HG02981 (cell line): ENCODE results near the gene PCDHGC3.
"Not testable (repeated sequence)": the region's sequence is repeated elsewhere in the genome, so short reads cannot be mapped to it uniquely, and the experiment has no call there.

Experiments used
- ATAC-seq: cut with Tn5 transposase; IDR thresholded peaks from one replicate; pipeline ENCODE4 v1.9.1; 2021; ENCODE audit warnings: mild to moderate bottlenecking, moderate library complexity; ENCODE audit not compliant: unreplicated experiment

The PCDHGC3 gene

GRCh38 chr5:141475625-141476131 is at the start of gene PCDHGC3:
TSS of gene PCDHGC3 (plus strand) at chr5:141475966. CDS start at chr5:141476117, 151 bp downstream.
- peak; percentile 95 for ATAC-seq

- no peak for ATAC-seq
These were observed 47.9 kb upstream of the PCDHGC3 start for GRCh38 chr5:141427783-141428426.

- peak; percentile 87 for ATAC-seq
These were observed 45.2 kb upstream of the PCDHGC3 start, which contains the start of gene PCDHGA12 for GRCh38 chr5:141430332-141431113. TSS of gene PCDHGA12 (plus strand) at chr5:141430507. CDS start at chr5:141430760, 253 bp downstream.

GRCh38 chr5:141431286-141431685 is 44.5 kb upstream of the PCDHGC3 start:
- no peak for ATAC-seq

GRCh38 chr5:141432308-141432707 is 43.5 kb upstream of the PCDHGC3 start:
- not testable (repeated sequence) for ATAC-seq

GRCh38 chr5:141432726-141433125 is 43.0 kb upstream of the PCDHGC3 start:
- not testable (repeated sequence) for ATAC-seq

GRCh38 chr5:141434006-141434405 is 41.8 kb upstream of the PCDHGC3 start:
- no peak for ATAC-seq

- no peak for ATAC-seq
These were observed 38.5 kb upstream of the PCDHGC3 start for GRCh38 chr5:141437221-141437620.

- ATAC-seq, result no peak
These were observed 36.2 kb upstream of the PCDHGC3 start for GRCh38 chr5:141439411-141440141.

GRCh38 chr5:141440341-141440740 is 35.4 kb upstream of the PCDHGC3 start:
- no peak for ATAC-seq

- ATAC-seq, result no peak
These were observed 34.1 kb upstream of the PCDHGC3 start for GRCh38 chr5:141441571-141442170.

- ATAC-seq, result no peak
These were observed 10.4 kb upstream of the PCDHGC3 start for GRCh38 chr5:141465351-141465750.

GRCh38 chr5:141476132-141476911 is 556 bp downstream of the PCDHGC3 start:
- peak; percentile 10 for ATAC-seq

- no peak for ATAC-seq
These were observed 1.3 kb downstream of the PCDHGC3 start for GRCh38 chr5:141477044-141477575.

GRCh38 chr5:141477815-141478214 is 2.0 kb downstream of the PCDHGC3 start:
- no peak for ATAC-seq

- ATAC-seq, result no peak
These were observed 2.7 kb downstream of the PCDHGC3 start for GRCh38 chr5:141478321-141478945.

GRCh38 chr5:141479776-141480175 is 4.0 kb downstream of the PCDHGC3 start:
- ATAC-seq, result no peak

- ATAC-seq, result no peak
These were observed 8.1 kb downstream of the PCDHGC3 start for GRCh38 chr5:141483902-141484301.

GRCh38 chr5:141484310-141484640 is 8.5 kb downstream of the PCDHGC3 start:
- ATAC-seq, result no peak
